Progenitor cell of endocrine pancreas (in vitro differentiated cells): Measurements from ENCODE around the gene KCNG4. TPM values are rescaled to one million over a fixed set of nuclear protein-coding genes. Genes with fewer than 3 reads are reported as not detected.
"Not testable (repeated sequence)": the region's sequence is repeated elsewhere in the genome, so short reads cannot be mapped to it uniquely, and the experiment has no call there.

ENCODE experiments used
- DNase-seq: peaks from one replicate; pipeline ENCODE4 v3.0.0; 2021; ENCODE audit warnings: low spot score; ENCODE audit not compliant: unreplicated experiment
- H3K27ac Mint-ChIP-seq: 2 replicates; pipeline ENCODE4 v1.8.0; 2021; ENCODE audit warnings: mild to moderate bottlenecking, moderate library complexity, mixed read lengths
- H3K27me3 Mint-ChIP-seq: 2 replicates; pipeline ENCODE4 v1.8.0; 2021; ENCODE audit warnings: mixed read lengths
- H3K36me3 Mint-ChIP-seq: 2 replicates; pipeline ENCODE4 v1.8.0; 2022; ENCODE audit warnings: mixed read lengths; ENCODE audit not compliant: insufficient read depth
- H3K4me1 Mint-ChIP-seq: 2 replicates; pipeline ENCODE4 v1.8.0; 2021; ENCODE audit warnings: low read depth, mixed read lengths
- H3K4me3 Mint-ChIP-seq: 2 replicates; pipeline ENCODE4 v1.8.0; 2021; ENCODE audit warnings: low read depth, mild to moderate bottlenecking, moderate library complexity, mixed read lengths
- H3K9me3 Mint-ChIP-seq: 2 replicates; pipeline ENCODE4 v1.8.0; 2021; ENCODE audit warnings: low read depth, mixed read lengths
- CTCF ChIP-seq: fragments of 200-600 bp; sonication (generic); IDR thresholded peaks from one replicate; pipeline ENCODE4 v1.5.0; 2021; ENCODE audit warnings: antibody characterized with exemption, mild to moderate bottlenecking; ENCODE audit not compliant: unreplicated experiment
- total RNA-seq: library from RNA; stranded (reverse); gene quantifications from 2 replicates; pipeline ENCODE4 v1.2.1, GENCODE V29; 2021

Gene KCNG4
- total RNA-seq, 1 donor from 2014 or later, result not detected

GRCh38 chr16:84209989-84210388 is 29.8 kb downstream of the KCNG4 start:
- Mint-ChIP-seq H3K4me3 (no peak overlapping the region), H3K36me3 (no peaks in the 10 kb centered on the region), H3K4me1 (no peaks in the 10 kb centered on the region), H3K9me3 (peaks cover 2% of the 10 kb centered on the region), H3K27me3 (peaks cover 8% of the 10 kb centered on the region), H3K27ac (no peak overlapping the region)
- no peak for DNase-seq
- no peak for TF ChIP-seq CTCF

GRCh38 chr16:84207879-84208278 is 31.9 kb downstream of the KCNG4 start:
- H3K4me1 Mint-ChIP-seq, result no peaks in the 10 kb centered on the region
- TF ChIP-seq CTCF, result no peak
- no peak overlapping the region for H3K27ac Mint-ChIP-seq
- H3K9me3 Mint-ChIP-seq, result peaks cover 5% of the 10 kb centered on the region
- no peaks in the 10 kb centered on the region for H3K36me3 Mint-ChIP-seq
- no peak overlapping the region for H3K4me3 Mint-ChIP-seq
- peaks cover 8% of the 10 kb centered on the region for H3K27me3 Mint-ChIP-seq
- DNase-seq, result no peak

GRCh38 chr16:84207251-84207650 is 32.6 kb downstream of the KCNG4 start:
- H3K9me3 Mint-ChIP-seq, result peaks cover 5% of the 10 kb centered on the region
- peaks cover 4% of the 10 kb centered on the region for H3K27me3 Mint-ChIP-seq
- no peak overlapping the region for H3K27ac Mint-ChIP-seq
- no peak for TF ChIP-seq CTCF
- no peaks in the 10 kb centered on the region for H3K4me1 Mint-ChIP-seq
- DNase-seq, result no peak
- H3K36me3 Mint-ChIP-seq, result no peaks in the 10 kb centered on the region
- no peak overlapping the region for H3K4me3 Mint-ChIP-seq

GRCh38 chr16:84205976-84206691 is 33.7 kb downstream of the KCNG4 start:
- no peak for DNase-seq
- H3K27me3 Mint-ChIP-seq, result peaks cover 4% of the 10 kb centered on the region
- no peaks in the 10 kb centered on the region for H3K4me1 Mint-ChIP-seq
- H3K9me3 Mint-ChIP-seq, result peaks cover 5% of the 10 kb centered on the region
- H3K27ac Mint-ChIP-seq, result peak overlapping the region; percentile 30
- H3K36me3 Mint-ChIP-seq, result no peaks in the 10 kb centered on the region
- H3K4me3 Mint-ChIP-seq, result no peak overlapping the region
- no peak for TF ChIP-seq CTCF

GRCh38 chr16:84205123-84205522 is 34.7 kb downstream of the KCNG4 start:
- not testable (repeated sequence) for H3K4me3 Mint-ChIP-seq, H3K27me3 Mint-ChIP-seq, H3K36me3 Mint-ChIP-seq, H3K4me1 Mint-ChIP-seq, H3K9me3 Mint-ChIP-seq, DNase-seq, H3K27ac Mint-ChIP-seq

- not testable (repeated sequence) for H3K27me3 Mint-ChIP-seq, H3K36me3 Mint-ChIP-seq, H3K9me3 Mint-ChIP-seq, H3K4me3 Mint-ChIP-seq, H3K4me1 Mint-ChIP-seq, H3K27ac Mint-ChIP-seq, DNase-seq
Observed at GRCh38 chr16:84204551-84204950, 35.3 kb downstream of the KCNG4 start.
